HG03025 (cell line): Measurements from ENCODE around the gene SLX1A.
A peak's percentile ranks its signal among the peaks of the same experiment; 100 is the strongest.
"Not testable (repeated sequence)": the region's sequence is repeated elsewhere in the genome, so short reads cannot be mapped to it uniquely, and the experiment has no call there.

ENCODE experiments used
- ATAC-seq: cut with Tn5 transposase; IDR thresholded peaks from one replicate; pipeline ENCODE4 v1.9.1; 2021; ENCODE audit warnings: mild to moderate bottlenecking, moderate library complexity; ENCODE audit not compliant: unreplicated experiment, low FRiP score

Gene SLX1A

GRCh38 chr16:30193615-30194014 lies at the start of gene SLX1A, which contains the start of gene BOLA2B:
SLX1A (plus strand) TSS chr16:30193875; CDS start chr16:30194085, 210 bp downstream.
BOLA2B (minus strand) TSS chr16:30193666; CDS start chr16:30193595, 71 bp downstream.
- ATAC-seq, result peak; percentile 84

- no peak for ATAC-seq
Observed at GRCh38 chr16:30144017-30144416, 49.7 kb upstream of the SLX1A start.

GRCh38 chr16:30144917-30145316 lies 48.8 kb upstream of the SLX1A start:
- no peak for ATAC-seq

GRCh38 chr16:30145657-30146056 lies 48.0 kb upstream of the SLX1A start:
- no peak for ATAC-seq

- ATAC-seq, result no peak
Observed at GRCh38 chr16:30147843-30148510, 45.7 kb upstream of the SLX1A start.

- no peak for ATAC-seq
Observed at GRCh38 chr16:30149250-30149930, 44.3 kb upstream of the SLX1A start.

GRCh38 chr16:30151091-30151490 lies 42.6 kb upstream of the SLX1A start:
- no peak for ATAC-seq

GRCh38 chr16:30152517-30152916 lies 41.2 kb upstream of the SLX1A start:
- no peak for ATAC-seq

GRCh38 chr16:30155188-30155587 lies 38.5 kb upstream of the SLX1A start:
- no peak for ATAC-seq

- no peak for ATAC-seq
Observed at GRCh38 chr16:30157214-30157613, 36.5 kb upstream of the SLX1A start.

GRCh38 chr16:30163538-30163937 lies 30.1 kb upstream of the SLX1A start:
- no peak for ATAC-seq

GRCh38 chr16:30166202-30166902 lies 27.3 kb upstream of the SLX1A start:
- no peak for ATAC-seq

- not testable (repeated sequence) for ATAC-seq
Observed at GRCh38 chr16:30168746-30169145, 24.9 kb upstream of the SLX1A start.

GRCh38 chr16:30169416-30169815 lies 24.3 kb upstream of the SLX1A start:
- ATAC-seq, result not testable (repeated sequence)

- not testable (repeated sequence) for ATAC-seq
Observed at GRCh38 chr16:30170145-30170544, 23.5 kb upstream of the SLX1A start.

- no peak for ATAC-seq
Observed at GRCh38 chr16:30173054-30173453, 20.6 kb upstream of the SLX1A start.

- not testable (repeated sequence) for ATAC-seq
Observed at GRCh38 chr16:30176876-30177275, 16.8 kb upstream of the SLX1A start.

GRCh38 chr16:30179195-30179594 lies 14.5 kb upstream of the SLX1A start:
- no peak for ATAC-seq

- ATAC-seq, result no peak
Observed at GRCh38 chr16:30179931-30180330, 13.7 kb upstream of the SLX1A start.

GRCh38 chr16:30180741-30181140 lies 12.9 kb upstream of the SLX1A start:
- no peak for ATAC-seq
